ENCODE measurements around the gene GNAS-AS1.
"Not testable (repeated sequence)": the region's sequence is repeated elsewhere in the genome, so short reads cannot be mapped to it uniquely, and the experiment has no call there.

The GNAS-AS1 gene

GRCh38 chr20:58833921-58834320 is 16.8 kb downstream of the GNAS-AS1 start:
- DNase-seq = no peak

- DNase-seq = no peak
Observed at GRCh38 chr20:58832457-58832856, 18.2 kb downstream of the GNAS-AS1 start.

- no peak for DNase-seq
Observed at GRCh38 chr20:58829531-58829941, 21.2 kb downstream of the GNAS-AS1 start.

- DNase-seq = not testable (repeated sequence)
Observed at GRCh38 chr20:58828804-58829203, 21.9 kb downstream of the GNAS-AS1 start.

GRCh38 chr20:58828136-58828535 is 22.6 kb downstream of the GNAS-AS1 start:
- no peak for DNase-seq

GRCh38 chr20:58826271-58826670 is 24.4 kb downstream of the GNAS-AS1 start:
- DNase-seq = no peak

GRCh38 chr20:58825450-58825849 is 25.3 kb downstream of the GNAS-AS1 start:
- DNase-seq = no peak

GRCh38 chr20:58824843-58825242 is 25.9 kb downstream of the GNAS-AS1 start:
- DNase-seq = no peak

- no peak for DNase-seq
Observed at GRCh38 chr20:58822748-58823730, 27.7 kb downstream of the GNAS-AS1 start.

GRCh38 chr20:58822149-58822548 is 28.6 kb downstream of the GNAS-AS1 start:
- DNase-seq = no peak

- DNase-seq = not testable (repeated sequence)
Observed at GRCh38 chr20:58820515-58820914, 30.2 kb downstream of the GNAS-AS1 start.

- no peak for DNase-seq
Observed at GRCh38 chr20:58819921-58820320, 30.8 kb downstream of the GNAS-AS1 start.

GRCh38 chr20:58818586-58819285 is 32.0 kb downstream of the GNAS-AS1 start:
- DNase-seq = peak; percentile 31

- no peak for DNase-seq
Observed at GRCh38 chr20:58817748-58818147, 33.0 kb downstream of the GNAS-AS1 start.

- DNase-seq = no peak
Observed at GRCh38 chr20:58816957-58817651, 33.6 kb downstream of the GNAS-AS1 start.

GRCh38 chr20:58816051-58816450 is 34.7 kb downstream of the GNAS-AS1 start:
- no peak for DNase-seq

- DNase-seq = no peak
Observed at GRCh38 chr20:58815448-58815847, 35.3 kb downstream of the GNAS-AS1 start.

- DNase-seq = no peak
Observed at GRCh38 chr20:58813369-58813768, 37.3 kb downstream of the GNAS-AS1 start.

- no peak for DNase-seq
Observed at GRCh38 chr20:58811334-58811733, 39.4 kb downstream of the GNAS-AS1 start.

GRCh38 chr20:58810879-58811250 is 39.8 kb downstream of the GNAS-AS1 start:
- DNase-seq = no peak

- no peak for DNase-seq
Observed at GRCh38 chr20:58810116-58810878, 40.4 kb downstream of the GNAS-AS1 start.

GRCh38 chr20:58808271-58809046 is 42.2 kb downstream of the GNAS-AS1 start:
- no peak for DNase-seq
